NCI-H446 treated with DMSO at 0.1 percent for 48 hours (cell line): ENCODE measurements around the gene CASKIN2.

Source experiments
- DNase-seq: peaks from one replicate; lab custom pipeline; 2025; lab: John Stamatoyannopoulos, UW

CASKIN2 gene, protein sequence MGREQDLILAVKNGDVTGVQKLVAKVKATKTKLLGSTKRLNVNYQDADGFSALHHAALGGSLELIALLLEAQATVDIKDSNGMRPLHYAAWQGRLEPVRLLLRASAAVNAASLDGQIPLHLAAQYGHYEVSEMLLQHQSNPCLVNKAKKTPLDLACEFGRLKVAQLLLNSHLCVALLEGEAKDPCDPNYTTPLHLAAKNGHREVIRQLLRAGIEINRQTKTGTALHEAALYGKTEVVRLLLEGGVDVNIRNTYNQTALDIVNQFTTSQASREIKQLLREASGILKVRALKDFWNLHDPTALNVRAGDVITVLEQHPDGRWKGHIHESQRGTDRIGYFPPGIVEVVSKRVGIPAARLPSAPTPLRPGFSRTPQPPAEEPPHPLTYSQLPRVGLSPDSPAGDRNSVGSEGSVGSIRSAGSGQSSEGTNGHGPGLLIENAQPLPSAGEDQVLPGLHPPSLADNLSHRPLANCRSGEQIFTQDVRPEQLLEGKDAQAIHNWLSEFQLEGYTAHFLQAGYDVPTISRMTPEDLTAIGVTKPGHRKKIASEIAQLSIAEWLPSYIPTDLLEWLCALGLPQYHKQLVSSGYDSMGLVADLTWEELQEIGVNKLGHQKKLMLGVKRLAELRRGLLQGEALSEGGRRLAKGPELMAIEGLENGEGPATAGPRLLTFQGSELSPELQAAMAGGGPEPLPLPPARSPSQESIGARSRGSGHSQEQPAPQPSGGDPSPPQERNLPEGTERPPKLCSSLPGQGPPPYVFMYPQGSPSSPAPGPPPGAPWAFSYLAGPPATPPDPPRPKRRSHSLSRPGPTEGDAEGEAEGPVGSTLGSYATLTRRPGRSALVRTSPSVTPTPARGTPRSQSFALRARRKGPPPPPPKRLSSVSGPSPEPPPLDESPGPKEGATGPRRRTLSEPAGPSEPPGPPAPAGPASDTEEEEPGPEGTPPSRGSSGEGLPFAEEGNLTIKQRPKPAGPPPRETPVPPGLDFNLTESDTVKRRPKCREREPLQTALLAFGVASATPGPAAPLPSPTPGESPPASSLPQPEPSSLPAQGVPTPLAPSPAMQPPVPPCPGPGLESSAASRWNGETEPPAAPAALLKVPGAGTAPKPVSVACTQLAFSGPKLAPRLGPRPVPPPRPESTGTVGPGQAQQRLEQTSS (N-terminal part only)

DNA sequence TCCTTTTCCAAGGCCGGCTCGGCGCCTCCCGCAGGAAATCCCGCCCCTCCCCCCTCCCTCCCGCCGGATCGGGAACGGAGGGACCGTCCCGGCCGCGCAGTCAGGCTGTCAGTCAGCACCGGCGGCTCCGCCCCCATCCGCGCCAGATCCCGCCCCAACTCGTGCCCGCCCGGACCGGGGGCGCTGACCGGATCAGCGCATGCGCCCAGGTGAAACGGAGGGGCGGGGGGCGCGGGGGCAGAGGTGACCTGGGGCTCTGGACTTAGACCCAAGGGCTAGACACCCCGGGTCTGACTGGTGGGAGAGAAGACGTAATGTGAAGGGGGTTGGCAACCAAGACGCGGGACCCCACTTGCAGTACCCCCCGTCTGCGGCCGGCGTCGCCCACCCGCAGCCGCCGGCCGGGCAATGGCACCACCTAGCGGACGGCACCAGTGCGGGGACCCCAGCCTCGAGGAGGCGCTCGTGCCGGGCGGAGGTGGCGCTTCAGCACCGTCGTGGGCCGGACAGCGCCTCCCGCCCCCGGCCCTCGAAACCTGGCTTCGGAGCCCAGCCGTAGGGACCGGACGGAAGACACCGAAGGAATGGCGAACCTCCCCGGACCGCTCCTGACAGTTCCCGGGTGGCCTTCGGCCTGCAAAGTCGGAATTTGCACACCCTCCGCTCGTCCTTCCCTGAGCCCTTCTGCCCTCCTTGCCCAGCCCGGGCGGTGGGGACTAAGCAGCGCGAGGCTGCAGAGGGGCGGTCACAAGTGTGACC, at the start of gene CASKIN2:
Gene CASKIN2, minus strand, starts transcription at position 42 of the 759 bp plus-strand sequence. CDS start 1,733 bp downstream, outside the sequence.
- peak; percentile 79 for DNase-seq

DNA sequence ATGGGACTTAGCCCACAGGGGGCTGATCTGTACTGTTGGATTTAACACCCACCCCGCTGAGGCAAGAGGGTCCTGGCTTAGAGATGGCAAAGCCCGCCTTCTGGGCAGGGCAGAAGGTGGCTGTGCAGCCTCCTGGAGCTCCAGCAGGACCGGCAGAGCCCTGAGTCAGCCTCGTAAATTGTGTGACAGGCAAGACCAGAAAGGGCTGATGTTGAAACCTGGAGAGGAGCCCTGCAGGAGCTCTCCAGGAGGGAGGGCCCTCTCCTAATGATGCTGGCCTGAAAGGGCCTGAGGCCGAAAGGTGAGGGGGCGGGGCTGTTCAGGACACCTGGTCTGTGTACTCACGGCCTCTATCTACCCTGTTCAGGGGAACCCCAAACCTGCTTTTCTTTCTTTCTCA, 49.7 kb upstream of the CASKIN2 start:
- no peak for DNase-seq

- no peak for DNase-seq
These were observed 48.9 kb upstream of the CASKIN2 start for GRCh38 chr17:75564195-75564594.

DNA sequence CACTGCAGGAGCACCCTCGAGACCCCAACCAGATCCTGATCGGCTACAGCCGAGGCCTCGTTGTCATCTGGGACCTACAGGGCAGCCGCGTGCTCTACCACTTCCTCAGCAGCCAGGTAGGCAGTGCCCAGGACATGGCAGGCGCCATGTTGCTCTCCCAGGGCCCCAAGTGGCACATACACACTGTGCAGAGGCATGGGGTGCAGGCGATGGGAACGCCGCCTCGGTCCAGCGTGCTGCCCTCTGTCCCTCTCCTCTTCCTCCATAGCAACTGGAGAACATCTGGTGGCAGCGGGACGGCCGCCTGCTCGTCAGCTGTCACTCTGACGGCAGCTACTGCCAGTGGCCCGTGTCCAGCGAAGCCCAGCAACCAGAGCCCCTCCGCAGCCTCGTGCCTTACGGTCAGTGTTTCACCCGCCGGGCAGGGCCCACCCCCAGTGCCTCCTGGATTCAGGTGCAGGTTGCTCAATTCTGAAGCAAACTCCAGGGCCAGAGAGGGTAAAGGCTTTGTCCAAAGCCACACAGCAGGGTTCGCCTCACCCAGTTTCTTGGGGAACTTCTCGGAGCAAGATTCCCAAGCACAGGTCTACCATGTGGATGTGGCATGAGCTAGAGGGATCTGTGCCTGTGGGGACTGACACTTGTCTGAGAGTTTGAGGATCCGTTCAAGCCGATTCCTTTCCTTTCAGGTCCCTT, 47.9 kb upstream of the CASKIN2 start:
- DNase-seq: no peak

DNA sequence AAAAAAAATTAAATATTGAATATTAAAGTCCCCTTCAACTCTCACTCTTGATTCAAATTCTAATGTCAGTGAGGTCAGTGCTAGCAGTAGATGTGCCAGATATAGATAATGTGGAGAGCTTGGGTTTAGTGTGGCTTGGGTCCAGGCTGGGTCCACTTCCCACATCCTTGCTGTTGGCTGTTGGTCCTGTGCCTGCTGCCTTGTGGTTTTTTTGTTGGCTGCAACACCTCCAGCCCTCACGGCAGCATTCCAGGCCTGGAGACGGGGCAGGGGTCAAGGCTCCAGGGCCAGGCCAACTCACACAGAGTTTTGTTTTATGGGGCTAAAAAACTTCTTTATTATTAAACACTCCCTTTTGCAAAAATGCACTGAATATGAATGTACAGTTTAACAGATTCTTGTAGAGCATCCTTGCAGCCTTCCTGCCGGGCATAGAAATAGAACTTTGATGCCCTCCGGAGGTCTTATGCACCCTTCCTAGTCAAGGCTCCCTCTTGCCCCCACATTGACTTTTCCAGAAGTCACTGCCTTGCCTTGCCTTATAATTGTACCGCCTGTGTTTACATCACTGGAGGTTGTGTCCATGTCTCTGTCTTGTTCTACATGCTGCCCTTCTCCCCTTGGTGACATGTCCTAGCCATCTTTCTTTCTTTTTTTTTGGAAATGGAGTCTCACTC, 46.7 kb upstream of the CASKIN2 start:
- no peak for DNase-seq

- DNase-seq: no peak
These were observed 44.7 kb upstream of the CASKIN2 start for GRCh38 chr17:75559958-75560533.

DNA sequence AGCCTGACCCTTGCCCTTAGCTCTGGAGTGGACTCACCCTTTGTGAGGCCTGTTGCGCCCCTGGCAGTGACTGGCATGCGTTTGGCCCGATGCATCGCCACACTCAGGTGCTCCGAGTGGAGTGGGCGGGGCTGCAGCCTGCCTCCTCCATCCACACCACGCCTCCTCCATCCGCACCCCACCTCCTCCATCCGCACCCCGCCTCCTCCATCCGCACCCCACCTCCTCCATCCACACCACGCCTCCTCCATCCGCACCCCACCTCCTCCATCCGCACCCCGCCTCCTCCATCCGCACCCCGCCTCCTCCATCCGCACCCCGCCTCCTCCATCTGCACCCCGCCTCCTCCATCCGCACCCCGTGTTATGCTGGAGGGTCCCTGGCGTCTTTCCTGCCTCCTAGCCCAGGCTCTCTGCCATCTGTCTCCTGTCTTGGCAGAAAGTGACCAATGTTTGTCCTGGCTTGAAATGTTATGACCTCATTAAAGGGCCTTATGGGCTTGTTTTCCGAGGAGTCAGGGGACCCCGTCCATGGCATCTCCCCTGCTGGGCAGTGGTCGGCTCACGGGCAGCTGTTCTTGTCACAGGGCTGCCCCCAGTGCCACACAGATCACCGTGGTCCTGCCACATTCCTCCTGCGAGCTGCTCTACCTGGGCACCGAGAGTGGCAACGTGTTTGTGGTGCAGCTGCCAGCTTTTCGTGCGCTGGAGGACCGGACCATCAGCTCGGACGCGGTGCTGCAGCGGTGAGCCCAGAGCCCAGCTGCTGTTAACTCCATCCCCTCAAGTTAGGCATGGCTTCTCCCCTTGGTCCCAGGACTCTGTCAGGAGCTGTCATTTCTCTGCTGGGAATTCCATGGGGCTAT, 43.6 kb upstream of the CASKIN2 start:
- no peak for DNase-seq

DNA sequence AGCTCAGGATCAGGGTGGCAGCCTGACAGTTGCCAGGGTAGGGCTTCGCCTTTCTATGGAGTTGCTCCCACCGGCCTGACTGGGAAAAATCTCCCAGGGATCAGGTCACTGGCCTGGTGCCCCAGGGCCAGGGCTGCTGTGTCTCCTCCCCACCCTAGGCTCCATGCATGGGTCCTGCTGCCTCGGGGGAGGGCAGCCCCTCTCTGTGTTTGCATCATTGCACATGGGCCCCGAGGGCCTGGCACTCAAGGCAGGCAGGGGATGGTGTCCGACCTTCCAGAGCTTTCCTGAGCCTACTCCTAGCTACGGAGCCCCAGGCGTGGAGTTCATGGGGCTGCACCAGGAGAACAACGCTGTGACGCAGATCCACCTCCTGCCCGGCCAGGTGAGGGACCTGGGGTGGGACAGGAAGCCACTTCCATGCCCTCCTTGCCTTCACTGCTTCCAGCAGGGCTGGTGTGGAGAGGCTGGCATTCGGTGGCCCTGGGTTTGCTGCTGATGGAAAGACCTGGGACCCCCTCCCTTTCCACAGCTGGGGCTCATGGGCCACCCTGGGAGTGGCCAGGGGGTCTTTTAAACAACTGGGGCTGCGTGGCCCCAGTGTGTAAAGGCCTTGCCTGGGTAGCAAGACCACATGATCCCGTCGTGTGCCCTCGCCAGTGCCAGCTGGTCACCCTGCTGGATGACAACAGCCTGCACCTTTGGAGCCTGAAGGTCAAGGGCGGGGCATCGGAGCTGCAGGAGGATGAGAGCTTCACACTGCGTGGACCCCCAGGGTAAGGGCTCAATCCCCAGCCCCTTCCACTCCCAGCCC, 42.7 kb upstream of the CASKIN2 start:
- no peak for DNase-seq

DNA sequence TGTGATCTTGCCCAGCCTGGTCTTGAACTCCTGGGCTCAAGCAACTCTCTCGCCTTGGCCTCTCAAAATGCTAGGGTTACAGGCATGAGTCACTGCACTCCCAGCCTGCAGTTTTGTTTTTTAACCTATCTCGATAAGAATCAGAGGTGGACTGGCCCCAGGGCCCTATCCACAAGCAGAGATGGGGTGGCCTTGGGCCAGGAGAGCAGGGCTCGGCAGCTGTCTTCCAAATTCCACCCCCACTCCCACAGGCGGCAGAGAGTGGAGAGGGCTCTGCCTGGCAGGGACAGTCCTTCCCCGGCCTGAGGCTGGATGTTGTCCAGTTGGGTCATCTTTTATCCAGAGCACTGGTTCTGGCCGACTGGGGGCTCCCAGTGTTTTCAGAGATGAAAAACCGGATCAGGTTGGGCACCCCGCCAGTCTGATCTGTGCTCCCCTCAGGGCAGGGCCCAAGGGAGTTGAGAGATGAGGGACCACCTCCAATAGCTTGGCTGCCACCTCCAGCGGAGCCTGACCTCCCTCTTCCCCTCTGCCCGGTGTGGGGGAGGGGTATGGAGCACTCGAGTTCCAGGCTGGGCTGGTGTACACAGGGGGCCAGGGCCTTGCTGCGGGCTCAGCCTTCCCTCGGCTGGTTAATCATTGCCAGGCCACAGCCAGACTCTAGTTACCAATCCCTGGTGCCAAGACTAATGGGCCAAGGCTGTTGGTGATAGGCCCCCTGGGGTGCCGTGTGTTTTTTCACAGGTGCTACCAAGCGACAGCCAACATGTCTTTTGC, 41.9 kb upstream of the CASKIN2 start:
- DNase-seq: peak; percentile 61

GRCh38 chr17:75555679-75556153, 40.4 kb upstream of the CASKIN2 start:
- no peak for DNase-seq

DNA sequence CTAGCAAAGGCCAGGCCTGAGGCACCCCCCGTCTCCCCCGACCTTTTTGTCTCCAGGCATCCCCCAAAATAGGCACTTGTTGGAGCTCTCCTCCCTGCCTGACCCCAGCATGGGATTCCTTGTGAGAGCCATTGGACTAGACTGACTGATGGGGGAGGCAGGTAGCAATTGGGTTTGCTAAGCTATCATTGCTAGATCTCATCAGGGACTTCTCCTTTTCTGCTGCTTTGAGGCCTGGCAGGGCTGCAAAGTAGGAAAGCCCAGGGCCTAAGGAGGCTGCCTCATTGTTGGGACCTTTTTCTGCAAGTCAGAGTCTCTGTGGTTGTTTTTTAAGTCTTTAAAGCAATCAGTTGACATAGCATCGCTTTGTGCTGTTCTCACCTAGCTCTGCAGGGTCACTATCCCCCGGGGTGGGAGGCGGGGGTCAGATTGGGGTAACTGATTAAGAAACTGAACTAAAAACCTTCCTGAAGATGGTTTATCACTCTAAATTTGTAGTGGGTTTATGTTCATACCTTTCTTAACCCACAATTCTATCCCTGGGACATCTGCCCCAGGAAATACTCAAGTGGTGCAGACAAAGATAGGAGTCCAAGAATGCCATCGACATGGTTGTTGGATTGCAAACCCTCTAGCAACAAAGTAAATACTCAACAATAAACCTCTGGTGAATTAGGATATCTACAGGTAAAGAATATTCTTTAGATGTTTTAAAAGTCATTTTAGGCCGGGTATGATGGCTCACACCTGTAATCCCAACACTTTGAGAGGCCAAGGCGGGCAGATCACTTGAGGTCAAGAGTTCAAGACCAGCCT, 38.2 kb upstream of the CASKIN2 start:
- no peak for DNase-seq

GRCh38 chr17:75552425-75553294, 37.3 kb upstream of the CASKIN2 start:
- no peak for DNase-seq

DNA sequence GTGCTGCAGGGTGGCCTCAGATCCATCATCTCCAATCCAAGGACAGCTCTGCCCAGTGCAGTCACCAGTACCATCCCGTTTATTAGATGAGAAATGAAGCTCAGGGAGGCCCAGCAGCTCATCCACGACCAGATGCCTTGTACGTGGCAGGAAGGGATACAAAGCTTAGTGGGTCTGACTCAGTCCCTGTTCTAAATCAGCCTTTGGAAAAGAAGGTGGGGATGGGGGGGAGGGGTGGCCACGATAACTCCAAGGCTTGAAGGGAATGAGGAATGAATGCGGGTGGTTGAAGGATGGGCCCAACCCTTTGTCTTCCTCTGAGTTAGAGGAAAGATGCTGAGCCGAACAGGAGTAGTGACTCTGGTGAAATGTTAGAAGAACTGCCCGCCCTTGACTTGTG, 35.9 kb upstream of the CASKIN2 start:
- no peak for DNase-seq

DNA sequence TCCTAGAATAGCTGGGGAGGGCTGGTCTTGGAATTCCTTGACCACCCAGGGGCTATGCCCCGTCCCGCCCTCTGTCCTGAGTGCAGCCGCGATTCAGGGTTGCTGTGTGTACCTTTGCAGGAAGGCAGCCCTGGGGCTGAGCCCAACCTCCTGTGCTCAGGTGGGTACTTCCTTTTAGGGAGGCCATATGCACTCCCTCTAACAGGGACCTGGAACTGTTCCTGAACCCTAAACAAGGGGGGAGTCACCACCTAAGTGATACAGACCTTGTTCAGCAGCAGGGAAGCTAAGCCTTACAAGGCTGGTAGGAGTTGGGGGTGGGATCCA, 34.8 kb upstream of the CASKIN2 start:
- DNase-seq: no peak

DNA sequence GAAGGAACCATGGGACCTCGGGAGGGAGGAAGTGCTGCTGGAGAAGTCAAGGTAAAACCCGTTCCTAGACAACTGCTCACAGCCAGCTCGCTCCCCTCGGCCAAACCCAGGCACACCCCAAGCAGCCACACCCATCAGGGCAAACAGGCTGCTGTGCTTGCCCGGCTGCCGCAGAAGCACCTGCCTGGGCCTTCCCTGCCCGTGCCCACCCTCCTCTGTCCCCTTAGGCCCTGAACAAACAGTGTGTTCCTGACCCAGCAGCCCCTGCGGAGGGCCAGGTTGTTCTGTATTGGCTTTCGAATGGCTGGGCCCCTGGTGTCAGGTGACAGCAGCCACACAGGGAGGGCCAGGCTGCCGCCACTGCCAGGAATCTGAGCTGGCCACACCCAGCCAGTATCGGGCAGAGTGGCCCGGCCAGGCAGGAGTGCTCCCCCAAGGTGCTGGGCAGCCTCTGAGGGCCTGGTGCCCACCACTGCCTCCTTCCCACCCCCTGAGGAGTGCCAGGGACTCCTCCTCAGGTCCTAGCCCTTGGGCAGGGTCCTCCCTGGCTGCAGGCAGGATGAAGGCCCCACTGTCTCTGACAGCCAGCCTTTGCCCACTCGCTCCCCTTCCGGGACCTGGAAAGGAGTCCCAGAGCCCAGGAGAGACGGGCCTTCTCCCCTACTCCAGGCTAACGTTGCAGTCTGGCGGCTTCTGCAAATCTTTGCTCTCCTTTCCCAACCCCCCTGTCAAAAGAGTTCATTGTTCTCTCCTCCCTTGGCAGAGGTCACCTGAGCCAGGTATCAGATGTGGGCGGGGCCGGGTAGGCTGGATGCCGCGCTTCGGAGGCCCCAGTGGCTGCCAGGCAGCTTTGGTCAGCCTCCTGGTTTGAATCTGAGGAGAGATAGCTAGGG, 34.2 kb upstream of the CASKIN2 start:
- DNase-seq: no peak
